Thyroid gland (tissue), 4 donors: Measurements from ENCODE around the gene SLC36A3. TPM values are rescaled to one million over a fixed set of nuclear protein-coding genes. Genes with fewer than 3 reads are reported as not detected.
A peak's percentile ranks its signal among the peaks of the same experiment; 100 is the strongest.

ENCODE experiments used
- DNase-seq, 2 donors: peaks; one replicate each; pipeline ENCODE4 v3.0.0-alpha.2; 2019
- H3K27ac ChIP-seq, 3 donors: fragments of 200-600 bp; sonication (generic); 1 replicate in 2 of 3; 2 replicates in 1 of 3; pipeline ENCODE4 v1.5.1; 2016 to 2019; ENCODE audit warnings: mild to moderate bottlenecking in 1 of 3, moderate library complexity in 1 of 3
- H3K27me3 ChIP-seq: fragments of 200-600 bp; sonication (generic); one replicate; pipeline ENCODE4 v1.5.1; 2019
- H3K36me3 ChIP-seq, 2 donors: fragments of 200-600 bp; sonication (generic); one replicate each; pipeline ENCODE4 v1.5.1; 2016 to 2019
- H3K4me1 ChIP-seq, 2 donors: fragments of 200-600 bp; sonication (generic); one replicate each; pipeline ENCODE4 v1.5.1; 2017 to 2019
- H3K4me3 ChIP-seq, 3 donors: fragments of 200-600 bp; sonication (generic); replicated peaks in 1 of 3; 1 replicate in 2 of 3; 2 replicates in 1 of 3; pipeline ENCODE4 v1.5.1; 2016; ENCODE audit warnings: mild to moderate bottlenecking in 1 of 3
- H3K9me3 ChIP-seq: fragments of 200-600 bp; sonication (generic); one replicate; pipeline ENCODE4 v1.5.1; 2017
- POLR2A ChIP-seq, 2 donors: fragments of 450-650 bp; IDR thresholded peaks; one replicate each; pipeline ENCODE4 v1.6.1; 2017; ENCODE audit warnings: antibody characterized with exemption in 2 of 2, mild to moderate bottlenecking in 2 of 2, moderate library complexity in 1 of 2
- WGBS, 2 donors: methylation state at CpG; one replicate each; pipeline ENCODE4 v1.1.5; 2017; 5-methylcytosine and 5-hydroxymethylcytosine counted together
- intact Hi-C: fragments of 100-400 bp; cut with DNase I; formaldehyde crosslinking; loops from one replicate; pipeline ENCODE4 v1.15.1; 2023
- total RNA-seq, 4 donors: library from RNA; depleted of rRNA; stranded (reverse); fragments of >200 nt; gene quantifications; one replicate each; pipeline ENCODE4 v1.2.3, GENCODE V29; 2016
- TF ChIP-seq, protein P1 (sequence below), 6 experiments: fragments of 200-600 bp in 3 of 6; fragments of 450-650 bp in 3 of 6; sonication (generic) in 3 of 6; IDR thresholded peaks; one replicate each; pipeline ENCODE4 v1.5.1; 2016 to 2019; ENCODE audit warnings: antibody characterized with exemption in 6 of 6, mild to moderate bottlenecking in 2 of 6, inconsistent platforms in 1 of 6, moderate library complexity in 1 of 6

Gene SLC36A3
- total RNA-seq = not detected

DNA sequence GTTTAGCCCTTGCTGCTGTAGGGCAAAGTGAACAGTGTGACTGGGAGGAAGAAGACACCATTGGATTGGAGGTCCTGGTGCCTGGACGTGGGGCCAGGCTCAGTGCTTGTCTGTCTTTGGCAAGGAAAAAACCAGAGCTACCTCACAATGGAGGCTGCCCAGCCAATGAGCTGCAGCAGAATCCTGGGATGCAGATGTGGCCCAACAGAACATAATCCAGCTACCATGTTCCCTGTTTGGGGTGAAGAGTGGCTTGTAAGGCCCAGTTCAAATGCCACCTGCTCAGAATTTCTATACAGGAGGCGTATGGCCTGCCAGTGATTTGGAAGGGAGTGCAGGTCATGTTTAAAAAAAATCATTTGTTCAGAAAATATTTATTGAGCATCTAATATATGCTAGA, at the start of gene SLC36A3:
Gene SLC36A3 (minus strand): TSS at position 101 of the 400 bp plus-strand sequence. CDS start 412 bp downstream, outside the sequence.
- DNase-seq = no peak
- Histone ChIP-seq H3K4me3 (no peak within 1 kb of the TSS), H3K27ac (no peak within 1 kb of the TSS), H3K9me3 (no peaks in the 10 kb centered on the region), H3K27me3 (no peaks in the 10 kb centered on the region), H3K4me1 (no peaks in the 10 kb centered on the region), H3K36me3 (no peaks in the 10 kb centered on the region)
- WGBS, 2 donors = 87 to 92% methylated on average over 2 of the region's 2 CpGs
- intact Hi-C loops = no loop called here
- TF ChIP-seq, protein P1, sequence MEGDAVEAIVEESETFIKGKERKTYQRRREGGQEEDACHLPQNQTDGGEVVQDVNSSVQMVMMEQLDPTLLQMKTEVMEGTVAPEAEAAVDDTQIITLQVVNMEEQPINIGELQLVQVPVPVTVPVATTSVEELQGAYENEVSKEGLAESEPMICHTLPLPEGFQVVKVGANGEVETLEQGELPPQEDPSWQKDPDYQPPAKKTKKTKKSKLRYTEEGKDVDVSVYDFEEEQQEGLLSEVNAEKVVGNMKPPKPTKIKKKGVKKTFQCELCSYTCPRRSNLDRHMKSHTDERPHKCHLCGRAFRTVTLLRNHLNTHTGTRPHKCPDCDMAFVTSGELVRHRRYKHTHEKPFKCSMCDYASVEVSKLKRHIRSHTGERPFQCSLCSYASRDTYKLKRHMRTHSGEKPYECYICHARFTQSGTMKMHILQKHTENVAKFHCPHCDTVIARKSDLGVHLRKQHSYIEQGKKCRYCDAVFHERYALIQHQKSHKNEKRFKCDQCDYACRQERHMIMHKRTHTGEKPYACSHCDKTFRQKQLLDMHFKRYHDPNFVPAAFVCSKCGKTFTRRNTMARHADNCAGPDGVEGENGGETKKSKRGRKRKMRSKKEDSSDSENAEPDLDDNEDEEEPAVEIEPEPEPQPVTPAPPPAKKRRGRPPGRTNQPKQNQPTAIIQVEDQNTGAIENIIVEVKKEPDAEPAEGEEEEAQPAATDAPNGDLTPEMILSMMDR (IDR thresholded peaks at IDR 0.05) = no peak
- TF ChIP-seq POLR2A (IDR thresholded peaks at IDR 0.05) = no peak

DNA sequence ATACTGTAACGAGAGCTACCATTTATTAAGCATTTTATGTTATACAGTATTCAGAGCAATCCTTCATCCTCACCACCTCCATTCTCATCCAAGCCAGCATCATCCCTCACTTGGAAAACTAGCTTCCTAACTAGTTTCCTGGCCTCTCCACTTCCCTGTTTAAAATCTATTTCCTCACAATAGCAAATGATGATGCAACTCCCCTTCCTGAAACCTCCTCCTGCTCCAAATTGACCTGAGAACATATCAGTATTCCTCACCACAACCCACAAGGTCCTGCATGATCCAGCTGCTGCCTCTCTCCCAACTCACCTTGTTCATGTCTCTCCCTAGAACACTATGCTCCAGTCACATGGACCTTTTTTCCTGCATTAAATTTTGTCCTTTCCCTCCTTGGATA, 48.1 kb upstream of the SLC36A3 start:
- TF ChIP-seq POLR2A (IDR thresholded peaks at IDR 0.05) = no peak
- TF ChIP-seq, protein P1 (IDR thresholded peaks at IDR 0.05) = no peak
- H3K36me3 ChIP-seq = no peaks in the 10 kb centered on the region
- H3K9me3 ChIP-seq = no peaks in the 10 kb centered on the region
- no peak overlapping the region for H3K4me3 ChIP-seq
- DNase-seq = no peak
- no peak overlapping the region for H3K27ac ChIP-seq
- H3K4me1 ChIP-seq = no peaks in the 10 kb centered on the region
- no peaks in the 10 kb centered on the region for H3K27me3 ChIP-seq
- 96% methylated on average over 1 of the region's 1 CpG for WGBS, 2 donors
- intact Hi-C loops = no loop called here

DNA sequence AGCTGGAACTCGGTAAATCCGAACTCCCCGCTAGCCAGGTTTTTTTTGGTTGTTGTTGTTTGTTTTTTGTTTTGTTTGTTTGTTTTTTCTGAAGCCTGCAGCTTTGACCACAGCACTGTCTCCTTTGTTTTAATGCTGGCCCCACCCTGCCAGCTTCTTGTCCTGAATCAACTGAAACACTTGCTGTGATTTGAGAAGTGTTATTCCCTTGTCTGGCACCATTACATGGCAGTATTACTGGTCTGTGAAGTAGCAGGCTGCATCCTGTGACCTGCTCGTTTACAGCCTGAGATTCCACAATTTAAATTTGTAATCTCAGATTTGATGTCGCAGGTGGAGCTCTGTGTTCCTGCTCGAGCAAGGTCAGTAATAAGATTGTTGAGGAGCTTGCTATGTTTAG, 45.2 kb upstream of the SLC36A3 start:
- DNase-seq = no peak
- intact Hi-C loops = no loop called here
- Histone ChIP-seq H3K4me1 (peaks cover 0 to 6% of the 10 kb centered on the region in 2 donors), H3K4me3 (no peak overlapping the region), H3K27ac (no peak overlapping the region), H3K27me3 (no peaks in the 10 kb centered on the region), H3K9me3 (no peaks in the 10 kb centered on the region), H3K36me3 (no peaks in the 10 kb centered on the region)
- 58 to 61% methylated on average over 6 of the region's 6 CpGs for WGBS, 2 donors
- TF ChIP-seq POLR2A (IDR thresholded peaks at IDR 0.05) = no peak
- TF ChIP-seq, protein P1 (IDR thresholded peaks at IDR 0.05) = no peak

DNA sequence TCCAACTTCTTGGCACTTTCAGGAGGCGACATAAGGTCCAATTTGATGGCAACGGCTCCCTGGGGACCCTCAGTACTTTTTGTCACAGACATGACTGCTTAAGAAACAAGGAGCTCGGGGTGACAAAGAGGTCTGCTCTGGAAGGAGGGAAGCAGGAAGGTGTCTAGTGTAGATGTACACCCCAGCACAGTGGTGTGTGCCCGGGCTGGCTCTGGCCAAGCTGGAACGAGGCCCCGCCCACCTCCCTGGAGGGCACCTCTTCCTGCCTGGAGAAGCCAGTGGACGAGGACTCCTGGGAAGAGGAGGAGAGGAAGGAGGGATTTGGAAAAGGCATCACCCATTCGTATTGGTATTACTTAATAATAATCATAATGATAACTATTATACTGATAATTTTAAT, 43.8 kb upstream of the SLC36A3 start, which contains the start of gene SLC36A2:
Gene SLC36A2 (minus strand): TSS at position 191 of the 400 bp plus-strand sequence. CDS start 99 bp downstream, at position 92.
- H3K27me3 ChIP-seq = no peaks in the 10 kb centered on the region
- H3K9me3 ChIP-seq = no peaks in the 10 kb centered on the region
- H3K27ac ChIP-seq = no peak within 1 kb of the TSS
- intact Hi-C loops = no loop called here
- WGBS, 2 donors = 46 to 54% methylated on average over 8 of the region's 8 CpGs
- H3K4me3 ChIP-seq = no peak within 1 kb of the TSS
- TF ChIP-seq POLR2A (IDR thresholded peaks at IDR 0.05) = no peak
- TF ChIP-seq, protein P1 (IDR thresholded peaks at IDR 0.05) = no peak
- peaks cover 0 to 6% of the 10 kb centered on the region in 2 donors for H3K4me1 ChIP-seq
- H3K36me3 ChIP-seq = no peaks in the 10 kb centered on the region
- DNase-seq = no peak

DNA sequence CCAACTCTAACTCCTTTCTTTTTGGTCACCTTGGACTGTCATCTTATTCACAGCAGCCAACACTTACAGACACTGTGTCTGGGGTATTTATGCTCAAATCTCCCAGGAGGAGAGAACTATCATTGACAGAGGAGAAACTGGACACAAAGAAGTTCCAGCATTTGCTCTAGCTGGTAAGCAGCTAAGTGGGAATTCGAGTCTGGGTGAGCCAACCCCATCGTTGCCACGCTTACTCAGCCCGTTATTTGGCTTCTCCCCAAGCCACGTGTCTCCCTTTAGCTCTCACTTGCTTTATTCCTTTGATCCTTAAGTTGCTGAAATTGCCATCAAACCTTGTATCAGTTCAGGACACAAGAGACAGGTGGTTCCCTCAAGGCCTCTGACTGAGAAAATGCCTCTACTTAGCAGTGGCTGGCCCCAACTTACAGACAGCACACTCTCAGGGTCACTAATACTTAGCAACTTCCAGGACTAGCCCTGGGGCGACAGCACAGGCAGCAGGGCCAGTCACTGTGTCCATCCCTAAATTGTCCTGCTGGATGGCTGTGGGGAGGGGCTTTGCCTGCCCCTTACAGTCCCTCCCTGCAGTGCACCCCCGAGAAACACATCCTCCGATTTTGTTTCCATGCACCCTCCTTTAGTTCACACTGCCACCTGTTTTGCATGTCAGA, 42.4 kb upstream of the SLC36A3 start:
- WGBS, 2 donors = 32 to 45% methylated on average over 8 of the region's 8 CpGs
- TF ChIP-seq POLR2A (IDR thresholded peaks at IDR 0.05) = no peak
- TF ChIP-seq, protein P1 (IDR thresholded peaks at IDR 0.05) = no peak
- peaks cover 0 to 6% of the 10 kb centered on the region in 2 donors for H3K4me1 ChIP-seq
- no peaks in the 10 kb centered on the region for H3K9me3 ChIP-seq
- intact Hi-C loops = no loop called here
- H3K27ac ChIP-seq = no peak overlapping the region
- no peaks in the 10 kb centered on the region for H3K36me3 ChIP-seq
- DNase-seq = peak; percentile 22 to 32
- H3K27me3 ChIP-seq = no peaks in the 10 kb centered on the region
- no peak overlapping the region for H3K4me3 ChIP-seq
